GM19193 (cell line): ENCODE data around the gene BCDIN3D.
A peak's percentile ranks its signal among the peaks of the same experiment; 100 is the strongest.

ENCODE experiments used
- POLR2A ChIP-seq: IDR thresholded peaks from 4 replicates; pipeline ENCODE4 v1.6.1; 2011; ENCODE audit not compliant: insufficient read depth, insufficient read length; ENCODE audit errors: extremely low read depth

Gene BCDIN3D

DNA sequence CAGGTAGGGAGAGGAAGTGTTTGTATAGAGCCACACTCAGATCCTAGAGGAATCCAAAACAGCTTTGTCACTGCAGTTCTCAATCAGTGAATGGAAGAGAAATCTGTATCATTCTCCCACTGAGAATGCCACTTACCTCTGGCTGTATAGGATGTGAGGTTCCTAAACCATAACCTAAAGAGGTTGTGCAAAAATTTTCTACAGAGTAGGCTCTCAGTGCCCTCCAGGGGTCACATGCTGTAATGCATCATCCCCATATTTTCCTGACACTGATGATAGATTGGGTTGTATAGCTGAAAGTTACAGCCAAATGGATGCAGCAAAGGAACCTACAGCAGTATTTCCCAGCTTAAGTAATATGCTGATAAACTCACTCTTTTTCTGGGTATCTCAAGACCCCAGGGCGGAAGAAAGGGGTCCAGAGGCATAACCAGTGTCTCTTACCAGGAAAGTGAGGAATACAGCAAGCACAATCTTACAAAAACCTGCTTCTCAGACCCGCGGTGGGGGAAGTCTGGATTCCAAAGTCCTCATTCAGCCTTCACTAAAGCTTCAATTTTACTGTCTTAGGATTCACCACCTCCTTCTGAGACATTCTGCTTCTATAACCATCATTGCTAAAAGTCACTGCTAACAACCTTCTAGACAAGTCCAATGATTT, 3.8 kb downstream of the BCDIN3D start:
- no peak for TF ChIP-seq POLR2A

DNA sequence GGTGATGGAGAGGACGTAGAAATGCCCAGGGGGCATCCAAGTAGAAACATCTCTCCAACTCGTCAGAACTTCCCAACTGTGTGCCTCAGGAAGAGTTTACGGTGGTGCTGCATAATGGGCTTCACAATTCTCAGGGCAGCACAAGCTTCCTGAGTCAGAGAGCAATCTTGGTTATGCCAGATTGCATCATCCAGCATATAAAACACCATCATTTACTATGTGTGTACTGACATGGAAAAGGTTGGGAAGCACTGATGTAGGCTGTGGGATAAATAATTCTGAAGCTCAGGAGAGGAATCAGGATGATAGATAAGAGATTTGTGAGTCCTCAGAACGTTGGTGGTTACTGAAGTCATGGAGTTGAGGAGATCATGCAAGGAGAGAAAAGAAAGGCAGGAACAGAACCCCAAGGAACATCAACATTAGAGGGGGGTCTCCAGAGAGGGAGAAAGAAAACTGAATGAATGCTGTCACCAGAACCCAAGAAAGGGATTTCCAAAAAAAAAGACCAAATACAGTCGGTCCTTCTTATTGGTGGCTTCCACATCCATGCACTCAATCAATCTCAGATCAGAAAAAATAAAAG, 10.0 kb downstream of the BCDIN3D start:
- TF ChIP-seq POLR2A: no peak

DNA sequence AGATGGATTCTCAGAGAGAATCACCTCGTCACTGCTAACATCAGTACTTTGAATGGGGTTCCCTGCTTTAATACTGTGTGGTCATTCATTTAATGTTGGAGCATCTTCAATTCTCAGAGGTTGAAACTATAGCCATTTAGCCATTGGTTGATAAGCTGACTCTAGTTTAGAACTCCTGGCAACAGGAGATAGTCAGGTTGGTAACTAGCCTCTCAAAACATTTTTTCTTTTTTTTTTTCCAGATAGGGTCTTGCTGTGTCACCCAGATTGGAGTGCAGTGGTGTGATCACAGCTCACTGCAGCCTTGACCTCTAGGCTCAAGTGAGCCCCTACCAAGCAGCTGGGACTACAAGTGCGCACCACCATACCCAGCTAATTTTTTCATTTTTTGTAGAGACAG, 11.2 kb downstream of the BCDIN3D start:
- TF ChIP-seq POLR2A: no peak

DNA sequence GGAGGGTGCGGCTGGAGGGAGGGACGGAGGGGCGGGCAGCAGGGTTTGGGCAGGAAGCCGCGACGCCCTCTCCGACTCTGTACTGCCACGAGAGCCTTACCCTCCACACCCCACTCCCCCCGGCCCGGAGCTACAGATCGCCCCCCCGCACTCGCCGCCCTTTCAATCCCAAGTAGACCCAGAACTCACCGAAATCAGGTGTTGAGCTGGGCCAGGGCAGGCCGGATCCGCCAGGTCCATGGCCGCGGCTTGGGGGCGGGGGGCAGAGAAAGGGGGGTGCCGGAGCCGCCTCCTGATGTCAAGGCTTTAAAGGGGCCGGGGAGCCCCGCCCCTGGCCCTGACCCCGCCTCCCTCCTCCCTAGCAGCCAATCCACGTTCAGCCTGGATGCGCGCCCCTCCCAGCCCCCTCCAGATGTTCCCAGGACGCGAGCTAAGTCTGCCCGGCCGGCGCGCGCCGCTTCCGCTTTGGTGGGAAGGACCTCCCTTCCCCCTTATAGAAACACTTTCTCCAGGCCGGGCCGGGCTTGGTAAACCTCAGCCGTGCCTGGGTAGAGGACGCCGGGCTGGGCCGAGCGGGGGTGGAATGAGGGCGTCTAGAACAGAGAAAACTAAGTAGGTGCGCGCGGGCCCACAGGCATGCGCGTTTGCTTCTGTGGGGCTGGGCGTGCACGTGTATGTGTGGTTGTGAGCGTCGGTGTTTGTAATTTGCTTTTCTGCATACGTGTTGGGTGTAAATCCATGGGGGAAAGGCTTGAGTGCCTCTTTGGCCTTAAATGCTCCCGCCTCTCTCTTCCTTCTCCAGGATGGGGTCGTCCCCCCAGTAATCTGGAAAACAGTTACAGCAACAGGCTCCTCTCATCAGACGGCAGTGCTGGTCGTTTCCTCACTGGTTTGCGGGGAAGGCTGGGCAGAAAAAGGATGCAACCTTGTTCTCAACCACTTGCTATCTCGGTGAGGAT, 14.5 kb downstream of the BCDIN3D start, which contains the start of gene NCKAP5L:
Gene NCKAP5L (minus strand): TSS at position 281 of the 959 bp plus-strand sequence. CDS start 24,369 bp downstream, outside the sequence.
- peak; percentile 81 for TF ChIP-seq POLR2A

DNA sequence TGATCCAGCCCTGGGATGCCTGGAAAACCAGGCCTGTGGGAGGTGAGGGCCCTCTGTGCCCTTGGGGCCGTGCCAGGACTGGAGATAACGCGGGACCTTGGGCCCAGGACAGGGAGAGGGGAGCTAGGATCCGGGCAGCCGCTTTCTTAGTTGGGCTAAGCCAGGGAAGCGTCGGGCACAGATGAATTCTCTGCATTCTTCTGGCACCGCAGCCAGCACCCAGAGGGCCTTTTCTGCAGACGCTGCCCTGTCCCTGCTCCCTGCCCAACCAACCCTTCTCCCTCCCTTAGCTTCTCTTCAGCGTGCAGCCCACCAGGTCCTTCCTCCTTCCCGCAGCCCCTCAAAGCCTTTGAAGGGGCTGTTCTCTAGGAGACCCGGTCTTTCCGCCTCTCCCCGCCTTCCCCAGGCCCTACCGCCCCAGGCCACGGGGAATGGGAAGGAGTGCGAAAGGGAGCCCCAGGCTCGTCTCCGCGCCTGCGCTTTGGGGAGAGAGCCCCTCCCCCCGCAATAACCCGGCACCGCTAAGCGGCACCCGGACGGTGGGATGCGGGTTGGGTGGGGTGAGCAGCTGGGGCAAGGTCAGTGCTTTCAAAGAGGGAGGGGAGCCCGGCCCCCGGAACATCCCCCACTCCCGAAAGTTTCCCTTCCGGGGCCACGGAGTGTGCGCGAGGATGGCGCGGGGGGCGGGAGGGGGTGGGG, 15.4 kb downstream of the BCDIN3D start:
- TF ChIP-seq POLR2A: no peak

DNA sequence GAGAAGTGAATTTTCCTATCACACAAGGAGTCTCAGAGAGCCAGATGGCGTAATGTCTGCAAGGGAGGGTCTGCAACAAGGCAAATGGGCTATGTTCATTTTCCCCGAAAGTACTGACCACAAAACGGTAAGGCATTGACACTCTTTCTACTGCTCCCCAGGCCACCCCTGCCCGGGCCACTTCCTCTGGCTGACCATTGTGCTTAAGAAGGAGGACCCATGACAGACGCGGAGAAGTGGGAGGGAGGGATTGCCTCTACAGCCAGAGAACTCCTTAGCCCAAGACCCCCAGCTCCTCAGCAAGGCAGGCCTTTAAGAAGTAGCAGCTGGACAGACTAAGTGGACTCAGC, 15.9 kb downstream of the BCDIN3D start:
- TF ChIP-seq POLR2A: no peak

DNA sequence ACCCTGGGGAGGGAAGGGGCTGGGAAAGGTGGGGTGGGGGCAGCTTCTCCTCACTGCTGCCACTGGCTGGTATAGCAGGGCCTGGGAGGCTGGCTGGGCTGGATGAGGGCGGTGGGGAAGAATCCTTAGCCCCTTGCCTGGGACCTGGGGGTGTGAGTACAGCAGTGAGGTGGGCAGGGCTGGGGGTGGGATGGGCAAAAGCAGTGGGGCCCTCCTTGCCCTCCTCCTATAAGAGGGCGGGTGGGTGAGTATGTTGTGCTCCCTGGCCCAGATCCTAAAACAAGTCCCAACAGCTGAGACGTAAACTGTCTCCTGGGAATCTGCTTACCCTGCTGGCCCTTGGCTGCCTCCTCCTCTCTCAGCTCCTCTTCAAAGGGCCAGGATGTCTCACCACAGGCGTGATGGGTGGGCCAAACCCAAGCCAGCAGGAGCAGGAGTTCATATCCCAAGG, 16.9 kb downstream of the BCDIN3D start:
- no peak for TF ChIP-seq POLR2A

DNA sequence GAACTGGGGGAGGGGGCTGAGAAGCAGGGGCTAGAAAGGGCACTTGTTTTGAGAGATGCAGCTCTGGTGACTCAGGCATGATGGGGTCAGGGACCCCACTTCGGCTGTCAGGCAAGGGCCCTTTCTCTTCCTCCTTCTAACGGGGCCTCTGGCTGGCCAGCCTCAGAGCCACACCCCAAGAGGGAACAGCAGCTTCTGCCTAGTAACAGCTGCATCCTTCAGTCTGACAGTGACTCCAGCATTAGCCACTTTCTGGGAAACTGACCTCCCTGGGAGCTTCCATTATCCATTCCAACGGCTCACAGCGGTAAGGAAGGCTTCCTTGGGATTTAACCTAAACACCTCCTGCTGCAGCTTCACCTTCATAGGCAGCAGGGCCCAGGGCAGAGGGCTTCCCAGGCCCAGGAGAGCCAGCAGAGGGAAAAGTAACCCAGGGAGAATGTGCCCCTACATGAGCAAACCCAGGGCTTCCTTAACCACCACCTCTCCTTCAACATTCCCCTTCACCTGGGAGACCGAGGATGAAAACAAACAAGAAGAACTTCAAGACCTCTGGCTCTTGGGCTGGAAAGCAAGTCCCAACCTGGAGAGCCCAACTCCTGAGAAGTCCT, 17.4 kb downstream of the BCDIN3D start:
- no peak for TF ChIP-seq POLR2A

DNA sequence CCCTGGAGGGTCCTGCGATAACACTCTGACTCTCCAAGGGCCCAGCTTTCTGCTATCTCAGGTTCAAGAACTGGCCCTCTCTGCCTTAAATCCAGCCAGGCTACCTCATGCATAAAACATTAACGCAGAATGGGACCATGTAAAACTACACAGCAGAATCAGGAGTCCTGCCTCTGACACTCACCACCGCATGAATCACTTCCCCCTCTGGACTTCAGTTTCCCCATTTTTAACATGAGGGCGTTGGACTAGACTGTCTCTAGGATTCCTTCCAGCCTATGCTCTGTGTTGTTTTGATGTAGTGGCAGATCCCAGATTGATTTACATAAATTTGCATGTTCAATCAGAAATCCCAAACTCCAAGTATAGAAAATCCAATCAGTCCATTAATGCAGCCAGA, 18.0 kb downstream of the BCDIN3D start:
- no peak for TF ChIP-seq POLR2A

DNA sequence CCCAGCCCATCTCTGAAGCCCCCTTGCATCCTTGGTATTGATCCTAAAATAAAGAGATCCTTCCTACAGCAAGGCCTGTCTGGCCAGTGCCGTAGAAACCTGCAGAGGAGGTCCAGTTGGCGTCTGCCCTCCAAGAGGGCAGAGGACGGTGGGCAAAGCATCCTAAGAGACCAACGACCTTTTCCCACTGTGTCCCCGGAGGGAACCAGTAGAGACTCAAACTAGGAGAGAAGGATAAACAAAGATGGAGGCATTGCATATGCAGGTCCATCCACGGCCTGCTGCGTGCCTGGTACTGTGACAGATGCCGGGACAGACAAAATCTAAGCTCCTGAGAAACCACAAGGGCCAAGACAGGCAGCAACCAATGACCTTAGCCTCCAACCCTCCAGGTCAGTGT, 18.5 kb downstream of the BCDIN3D start:
- no peak for TF ChIP-seq POLR2A

DNA sequence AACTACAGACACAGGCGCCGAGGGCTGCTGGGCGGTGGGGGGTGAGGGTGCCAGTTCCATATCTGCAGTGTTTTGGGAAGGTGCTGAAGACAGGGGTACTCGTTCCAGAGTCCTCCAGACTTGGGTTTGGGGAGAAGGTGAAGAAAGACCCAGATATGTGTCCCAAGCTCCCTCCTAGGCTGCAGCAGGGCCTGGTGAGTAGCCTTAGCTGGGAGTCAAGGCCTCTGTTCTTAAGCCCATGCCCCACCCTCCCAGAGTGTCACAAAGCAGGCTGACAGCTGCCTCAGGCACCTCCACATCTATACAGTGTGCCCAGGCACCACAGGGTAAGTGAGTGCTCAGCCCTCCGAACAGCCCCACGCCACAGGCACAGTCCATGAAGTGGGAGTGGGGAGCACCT, 19.0 kb downstream of the BCDIN3D start:
- no peak for TF ChIP-seq POLR2A

DNA sequence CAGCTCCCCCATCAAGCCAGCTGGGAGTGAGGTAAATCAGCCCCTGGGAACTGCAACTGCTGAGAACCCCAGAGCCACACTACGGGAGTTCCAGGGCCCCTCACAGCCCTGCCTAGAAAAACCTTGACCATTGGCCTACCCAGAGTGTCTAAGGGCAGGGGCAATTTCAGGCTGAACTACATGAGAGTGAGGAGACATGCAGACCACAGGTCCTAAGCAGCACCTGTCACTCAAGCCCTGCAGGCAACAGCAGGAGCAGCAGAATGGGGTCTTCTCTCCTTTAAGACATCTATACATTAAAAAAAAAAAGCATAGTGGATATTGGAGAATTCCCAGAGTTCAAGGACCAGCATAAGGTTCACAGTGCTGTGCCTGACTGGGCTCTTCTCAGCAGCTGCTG, 19.6 kb downstream of the BCDIN3D start:
- TF ChIP-seq POLR2A: no peak

DNA sequence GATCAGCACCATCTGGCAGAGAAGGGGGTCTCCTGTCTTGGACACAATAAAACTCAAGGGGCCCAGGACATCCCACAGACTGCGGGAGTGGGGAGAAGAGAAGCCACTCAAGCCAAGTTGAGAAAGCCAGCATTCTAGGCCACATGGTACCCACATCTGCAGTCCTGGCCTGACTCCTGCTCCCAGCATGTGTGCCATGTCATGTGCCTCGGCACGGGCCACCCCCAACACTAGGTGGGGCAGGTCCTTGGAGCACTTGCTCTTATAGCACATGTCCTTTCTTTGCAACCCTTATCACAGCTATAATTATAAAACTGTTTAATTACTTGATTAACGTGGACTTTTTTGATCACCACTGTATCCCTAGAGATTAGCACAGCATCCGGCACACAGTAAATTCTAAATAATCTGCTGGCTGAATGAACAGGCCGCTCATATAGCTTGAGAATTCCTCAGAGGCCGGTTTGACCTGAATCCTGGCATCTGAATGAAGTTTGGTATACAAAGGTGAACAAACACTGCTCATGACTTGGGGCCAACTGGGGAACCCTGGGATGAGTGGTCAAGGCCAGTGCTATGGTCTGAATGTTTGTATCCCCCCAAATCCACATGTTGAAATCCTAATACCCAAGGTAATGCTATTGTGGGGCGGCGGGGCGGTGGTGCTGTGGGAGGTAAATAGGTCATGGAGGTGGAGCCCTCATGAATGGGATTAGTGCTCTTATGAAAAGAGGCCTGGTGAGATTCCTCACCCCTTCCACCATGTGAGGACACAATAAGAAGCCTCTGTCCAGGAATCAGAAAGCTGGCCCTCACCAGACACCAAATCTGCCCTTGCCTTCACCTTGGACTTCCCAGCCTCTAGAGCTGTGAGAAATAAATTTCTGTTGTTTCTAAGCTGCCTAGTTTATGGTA, 21.3 kb downstream of the BCDIN3D start:
- TF ChIP-seq POLR2A: no peak
